ENCODE measurements around the gene NHS.

NHS gene

GRCh38 chrX:17529151-17529745 is 154.2 kb downstream of the NHS start:
- no peaks in the 10 kb centered on the region for H3K36me3 ChIP-seq
- no peak for DNase-seq
- H3K27me3 ChIP-seq: no peaks in the 10 kb centered on the region
- TF ChIP-seq, protein P1, sequence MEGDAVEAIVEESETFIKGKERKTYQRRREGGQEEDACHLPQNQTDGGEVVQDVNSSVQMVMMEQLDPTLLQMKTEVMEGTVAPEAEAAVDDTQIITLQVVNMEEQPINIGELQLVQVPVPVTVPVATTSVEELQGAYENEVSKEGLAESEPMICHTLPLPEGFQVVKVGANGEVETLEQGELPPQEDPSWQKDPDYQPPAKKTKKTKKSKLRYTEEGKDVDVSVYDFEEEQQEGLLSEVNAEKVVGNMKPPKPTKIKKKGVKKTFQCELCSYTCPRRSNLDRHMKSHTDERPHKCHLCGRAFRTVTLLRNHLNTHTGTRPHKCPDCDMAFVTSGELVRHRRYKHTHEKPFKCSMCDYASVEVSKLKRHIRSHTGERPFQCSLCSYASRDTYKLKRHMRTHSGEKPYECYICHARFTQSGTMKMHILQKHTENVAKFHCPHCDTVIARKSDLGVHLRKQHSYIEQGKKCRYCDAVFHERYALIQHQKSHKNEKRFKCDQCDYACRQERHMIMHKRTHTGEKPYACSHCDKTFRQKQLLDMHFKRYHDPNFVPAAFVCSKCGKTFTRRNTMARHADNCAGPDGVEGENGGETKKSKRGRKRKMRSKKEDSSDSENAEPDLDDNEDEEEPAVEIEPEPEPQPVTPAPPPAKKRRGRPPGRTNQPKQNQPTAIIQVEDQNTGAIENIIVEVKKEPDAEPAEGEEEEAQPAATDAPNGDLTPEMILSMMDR (IDR thresholded peaks at IDR 0.05; ENCODE audit: low read depth, low read length): no peak
- no peak overlapping the region for H3K4me3 ChIP-seq (ENCODE audit: low read depth, low read length)
- no peaks in the 10 kb centered on the region for H3K4me1 ChIP-seq
- no peaks in the 10 kb centered on the region for H3K9me3 ChIP-seq

DNA sequence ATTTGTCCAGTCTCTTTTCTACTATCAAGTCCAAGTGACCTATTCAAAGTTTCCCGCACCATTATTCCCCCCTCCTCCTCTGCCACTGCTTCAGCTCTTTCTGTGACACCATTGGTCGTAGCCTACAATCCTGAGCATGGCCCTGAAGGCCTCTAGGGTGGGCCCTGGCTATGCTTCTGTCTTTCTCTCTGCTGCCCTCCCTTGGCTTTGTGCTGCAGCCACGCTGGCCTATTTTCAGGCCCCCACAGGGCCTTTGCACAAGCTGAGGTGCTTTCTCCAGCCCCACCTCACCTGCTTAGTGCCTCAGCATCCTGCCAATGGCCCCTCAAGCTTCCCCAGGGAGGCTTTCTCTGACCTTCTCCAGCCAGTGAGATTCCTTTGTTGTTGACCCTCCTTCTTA is 156.5 kb downstream of the NHS start:
- TF ChIP-seq, protein P1 (IDR thresholded peaks at IDR 0.05; ENCODE audit: low read depth, low read length): no peak

DNA sequence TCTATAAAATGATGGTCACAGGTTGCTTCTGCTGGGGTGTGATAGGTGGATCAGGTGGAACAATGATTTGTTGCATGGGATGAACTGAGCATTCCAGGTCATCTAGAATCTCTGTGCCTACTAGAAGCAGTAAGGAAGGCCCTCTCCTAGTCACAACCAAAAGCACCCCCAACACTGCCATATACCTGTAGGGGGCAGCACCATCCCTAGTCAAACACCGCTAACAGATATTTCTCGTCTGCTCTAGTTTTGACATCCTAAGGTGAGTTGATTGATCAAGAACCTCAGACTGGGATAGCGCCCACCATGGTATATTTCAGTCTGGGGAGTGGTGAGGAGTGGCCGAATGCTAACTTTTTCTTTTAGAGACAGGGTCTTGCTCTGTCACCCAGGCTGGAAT is 160.2 kb downstream of the NHS start:
- Histone ChIP-seq H3K27me3 (no peaks in the 10 kb centered on the region), H3K36me3 (no peaks in the 10 kb centered on the region), H3K9me3 (no peaks in the 10 kb centered on the region), H3K4me1 (no peaks in the 10 kb centered on the region), H3K4me3 (ENCODE audit: low read depth, low read length) (no peak overlapping the region)
- TF ChIP-seq, protein P1 (IDR thresholded peaks at IDR 0.05; ENCODE audit: low read depth, low read length): peak; percentile 55
- peak; percentile 24 for DNase-seq

More for the DNA sequence above, 156.5 kb downstream of the NHS start:
- no peaks in the 10 kb centered on the region for H3K36me3 ChIP-seq
- H3K4me3 ChIP-seq (ENCODE audit: low read depth, low read length): no peak overlapping the region
- no peak for DNase-seq
- H3K27me3 ChIP-seq: no peaks in the 10 kb centered on the region
- H3K9me3 ChIP-seq: no peaks in the 10 kb centered on the region
- no peaks in the 10 kb centered on the region for H3K4me1 ChIP-seq

GRCh38 chrX:17537723-17538243 is 162.8 kb downstream of the NHS start:
- Histone ChIP-seq H3K4me3 (ENCODE audit: low read depth, low read length) (no peak overlapping the region), H3K27me3 (no peaks in the 10 kb centered on the region), H3K4me1 (no peaks in the 10 kb centered on the region), H3K9me3 (no peaks in the 10 kb centered on the region), H3K36me3 (no peaks in the 10 kb centered on the region)
- TF ChIP-seq, protein P1 (IDR thresholded peaks at IDR 0.05; ENCODE audit: low read depth, low read length): no peak
- no peak for DNase-seq

GRCh38 chrX:17542123-17542522 is 167.1 kb downstream of the NHS start:
- Histone ChIP-seq H3K36me3 (no peaks in the 10 kb centered on the region), H3K27me3 (no peaks in the 10 kb centered on the region), H3K4me3 (ENCODE audit: low read depth, low read length) (no peak overlapping the region), H3K9me3 (no peaks in the 10 kb centered on the region), H3K4me1 (no peaks in the 10 kb centered on the region)
- DNase-seq: no peak
- TF ChIP-seq, protein P1 (IDR thresholded peaks at IDR 0.05; ENCODE audit: low read depth, low read length): no peak

- Histone ChIP-seq H3K36me3 (no peaks in the 10 kb centered on the region), H3K27me3 (no peaks in the 10 kb centered on the region), H3K9me3 (no peaks in the 10 kb centered on the region), H3K4me3 (ENCODE audit: low read depth, low read length) (no peak overlapping the region), H3K4me1 (no peaks in the 10 kb centered on the region)
- TF ChIP-seq, protein P1 (IDR thresholded peaks at IDR 0.05; ENCODE audit: low read depth, low read length): no peak
- no peak for DNase-seq
These were observed 169.8 kb downstream of the NHS start for GRCh38 chrX:17544821-17545220.

All from BE2C (cell line).